ENCODE measurements around the gene ITPRID1. TPM values are rescaled to one million over a fixed set of nuclear protein-coding genes. Genes with fewer than 3 reads are reported as not detected.

Gene ITPRID1
- total RNA-seq, 1 donor from 2014 or later = not detected

DNA sequence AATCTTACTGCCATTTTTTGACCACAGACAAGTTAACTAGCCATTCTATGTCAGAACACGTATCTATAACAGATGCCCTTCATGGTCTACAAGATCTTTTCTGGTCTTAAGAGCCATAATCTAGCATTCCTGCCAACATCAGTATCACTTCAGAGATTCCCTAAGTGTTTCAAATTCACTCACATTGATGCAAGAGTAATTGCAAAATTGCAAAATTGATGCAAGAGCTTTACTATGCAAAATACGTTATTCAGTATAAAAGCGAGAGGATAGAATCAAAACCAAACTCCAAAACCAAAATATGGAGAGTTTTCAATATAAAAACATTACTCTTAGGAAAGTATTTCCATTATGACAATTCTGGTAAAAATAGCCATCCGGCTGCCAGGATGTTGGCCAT is 135.0 kb downstream of the ITPRID1 start:
- Histone ChIP-seq H3K9me3 (no peaks in the 10 kb centered on the region), H3K27me3 (no peaks in the 10 kb centered on the region), H3K4me3 (no peak overlapping the region), H3K4me1 (no peaks in the 10 kb centered on the region), H3K27ac (no peak overlapping the region), H3K36me3 (no peaks in the 10 kb centered on the region)
- intact Hi-C loops (cut with DNase I) = no loop called here
- TF ChIP-seq POLR2A (IDR thresholded peaks at IDR 0.05) (no peak), CTCF (IDR thresholded peaks at IDR 0.05) (no peak), POLR2AphosphoS5 (IDR thresholded peaks at IDR 0.05; ENCODE audit: insufficient read depth in 1 of 2, low read depth in 1 of 2) (no peak)
- no peak for DNase-seq (ENCODE audit: extremely low spot score in 2 of 2)

- Histone ChIP-seq H3K36me3 (no peaks in the 10 kb centered on the region), H3K27me3 (no peaks in the 10 kb centered on the region), H3K4me3 (no peak overlapping the region), H3K4me1 (no peaks in the 10 kb centered on the region), H3K9me3 (no peaks in the 10 kb centered on the region), H3K27ac (no peak overlapping the region)
- TF ChIP-seq POLR2A (IDR thresholded peaks at IDR 0.05) (no peak), CTCF (IDR thresholded peaks at IDR 0.05) (no peak), POLR2AphosphoS5 (IDR thresholded peaks at IDR 0.05; ENCODE audit: insufficient read depth in 1 of 2, low read depth in 1 of 2) (no peak)
- DNase-seq (ENCODE audit: extremely low spot score in 2 of 2) = no peak
- intact Hi-C loops (cut with DNase I) = no loop called here
These were observed 137.6 kb downstream of the ITPRID1 start for GRCh38 chr7:31651234-31652062.

DNA sequence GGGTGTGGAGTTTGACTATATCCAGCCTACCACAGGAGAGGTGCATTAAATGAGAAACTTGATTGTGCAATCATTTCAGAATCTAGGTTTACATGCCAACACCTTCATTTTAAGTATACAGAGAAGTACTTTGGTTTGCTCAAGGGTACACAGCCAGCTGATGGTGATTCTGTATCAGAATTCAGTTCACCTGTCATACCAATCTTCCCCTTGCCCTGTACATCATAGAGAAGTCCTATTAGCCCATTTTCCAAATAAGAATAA is 138.1 kb downstream of the ITPRID1 start:
- H3K27ac ChIP-seq = no peak overlapping the region
- intact Hi-C loops (cut with DNase I) = no loop called here
- no peaks in the 10 kb centered on the region for H3K4me1 ChIP-seq
- no peak for DNase-seq (ENCODE audit: extremely low spot score in 2 of 2)
- TF ChIP-seq POLR2A (IDR thresholded peaks at IDR 0.05) (no peak), CTCF (IDR thresholded peaks at IDR 0.05) (no peak), POLR2AphosphoS5 (IDR thresholded peaks at IDR 0.05; ENCODE audit: insufficient read depth in 1 of 2, low read depth in 1 of 2) (no peak)
- no peaks in the 10 kb centered on the region for H3K9me3 ChIP-seq
- no peak overlapping the region for H3K4me3 ChIP-seq
- H3K36me3 ChIP-seq = no peaks in the 10 kb centered on the region
- H3K27me3 ChIP-seq = no peaks in the 10 kb centered on the region

DNA sequence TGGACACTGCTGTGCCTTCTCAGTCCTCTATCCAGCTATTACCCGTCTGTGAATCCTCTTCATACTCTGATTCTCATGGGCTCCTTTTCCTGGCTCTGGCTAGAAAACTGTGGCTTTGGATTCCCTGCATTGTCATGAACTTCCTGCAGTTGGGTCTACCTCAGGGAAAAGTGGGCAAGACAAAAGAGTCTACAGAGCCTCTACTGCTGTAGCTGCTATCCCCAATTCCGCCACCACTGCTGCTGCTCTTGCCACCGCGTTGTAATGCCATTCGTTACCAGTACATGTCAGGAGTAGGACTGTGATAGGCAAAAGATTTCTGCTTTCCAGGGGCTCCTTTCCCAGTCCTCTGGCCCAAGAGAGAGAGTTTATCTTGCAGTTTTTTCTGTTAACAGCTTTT is 149.2 kb downstream of the ITPRID1 start:
- H3K9me3 ChIP-seq = no peaks in the 10 kb centered on the region
- no peaks in the 10 kb centered on the region for H3K36me3 ChIP-seq
- H3K27ac ChIP-seq = no peak overlapping the region
- intact Hi-C loops (cut with DNase I) = no loop called here
- no peak overlapping the region for H3K4me3 ChIP-seq
- TF ChIP-seq POLR2AphosphoS5 (IDR thresholded peaks at IDR 0.05; ENCODE audit: insufficient read depth in 1 of 2, low read depth in 1 of 2) = no peak
- no peak for TF ChIP-seq CTCF (IDR thresholded peaks at IDR 0.05)
- TF ChIP-seq POLR2A (IDR thresholded peaks at IDR 0.05) = no peak
- H3K27me3 ChIP-seq = no peaks in the 10 kb centered on the region
- DNase-seq (ENCODE audit: extremely low spot score in 2 of 2) = no peak
- no peaks in the 10 kb centered on the region for H3K4me1 ChIP-seq

DNA sequence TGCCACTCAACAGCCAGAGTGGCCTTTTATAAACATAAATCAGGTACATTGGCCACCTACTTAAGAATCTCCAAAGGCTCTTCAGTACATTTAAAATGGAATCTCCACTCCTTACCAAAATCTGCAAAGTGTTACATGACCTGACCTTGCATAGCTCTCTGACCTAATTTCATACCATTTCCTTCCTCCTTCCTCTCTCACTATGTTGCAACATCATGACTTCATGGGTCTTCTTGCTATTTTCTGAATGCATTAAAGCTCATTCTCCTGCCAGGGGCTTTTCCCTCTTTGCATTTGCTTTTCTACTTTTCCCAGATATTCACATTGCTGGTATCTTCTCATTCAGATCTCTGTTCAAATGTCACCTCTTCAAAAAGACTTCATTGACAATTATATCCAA is 151.0 kb downstream of the ITPRID1 start:
- Histone ChIP-seq H3K4me1 (no peaks in the 10 kb centered on the region), H3K9me3 (no peaks in the 10 kb centered on the region), H3K4me3 (no peak overlapping the region), H3K36me3 (no peaks in the 10 kb centered on the region), H3K27ac (no peak overlapping the region), H3K27me3 (no peaks in the 10 kb centered on the region)
- intact Hi-C loops (cut with DNase I) = no loop called here
- no peak for DNase-seq (ENCODE audit: extremely low spot score in 2 of 2)
- TF ChIP-seq POLR2A (IDR thresholded peaks at IDR 0.05) (no peak), POLR2AphosphoS5 (IDR thresholded peaks at IDR 0.05; ENCODE audit: insufficient read depth in 1 of 2, low read depth in 1 of 2) (no peak)

All from vagina (tissue), 2 donors.